Calu3 (cell line): ENCODE measurements around the gene RPL38. TPM values are rescaled to one million over a fixed set of nuclear protein-coding genes. Genes with fewer than 3 reads are reported as not detected.

Experiments
- BruUV-seq: library from RNA; stranded (reverse); fragments of 400-500 nt; replicated peaks from 2 replicates; lab custom pipeline; 2021; lab: Mats Ljungman, UMichigan
- CTCF ChIA-PET: fragments of 300-600 bp; sonication (Branson Sonifier 250); formaldehyde crosslinking; loops from one replicate; lab custom pipeline; 2022; ENCODE audit warnings: antibody characterized with exemption; lab: Charles Lee
- DNase-seq: peaks from one replicate; pipeline ENCODE4 v3.0.0; 2022
- H3K27ac Mint-ChIP-seq: one replicate; pipeline ENCODE4 v1.8.0; 2022; ENCODE audit warnings: mixed read lengths; ENCODE audit not compliant: unreplicated experiment
- H3K27me3 Mint-ChIP-seq: one replicate; pipeline ENCODE4 v1.8.0; 2022; ENCODE audit warnings: mixed read lengths; ENCODE audit not compliant: unreplicated experiment
- H3K36me3 Mint-ChIP-seq: one replicate; pipeline ENCODE4 v1.8.0; 2022; ENCODE audit warnings: mild to moderate bottlenecking, moderate library complexity, mixed read lengths; ENCODE audit not compliant: insufficient read depth, unreplicated experiment
- H3K4me1 Mint-ChIP-seq: one replicate; pipeline ENCODE4 v1.8.0; 2022; ENCODE audit warnings: mild to moderate bottlenecking, low read depth, mixed read lengths; ENCODE audit not compliant: unreplicated experiment
- H3K4me3 Mint-ChIP-seq: one replicate; pipeline ENCODE4 v1.8.0; 2022; ENCODE audit warnings: mild to moderate bottlenecking, low read depth, moderate library complexity, mixed read lengths; ENCODE audit not compliant: unreplicated experiment
- H3K9me3 Mint-ChIP-seq: one replicate; pipeline ENCODE4 v1.8.0; 2022; ENCODE audit warnings: low read depth, mixed read lengths; ENCODE audit not compliant: unreplicated experiment
- intact Hi-C: fragments of 100-400 bp; cut with micrococcal nuclease; formaldehyde crosslinking; loops from one replicate; pipeline ENCODE4 v1.10.0; 2022; ENCODE audit not compliant: unreplicated experiment
- total RNA-seq: library from RNA; stranded (reverse); gene quantifications from 2 replicates; pipeline ENCODE4 v1.2.3, GENCODE V29; 2022
- TF ChIP-seq, protein P1 (sequence below): fragments of 200-600 bp; IDR thresholded peaks from one replicate; pipeline ENCODE4 v1.8.0; 2022; ENCODE audit warnings: antibody characterized with exemption; ENCODE audit not compliant: unreplicated experiment

The RPL38 gene
- total RNA-seq, 1 experiment from 2014 or later, result 725 TPM

DNA sequence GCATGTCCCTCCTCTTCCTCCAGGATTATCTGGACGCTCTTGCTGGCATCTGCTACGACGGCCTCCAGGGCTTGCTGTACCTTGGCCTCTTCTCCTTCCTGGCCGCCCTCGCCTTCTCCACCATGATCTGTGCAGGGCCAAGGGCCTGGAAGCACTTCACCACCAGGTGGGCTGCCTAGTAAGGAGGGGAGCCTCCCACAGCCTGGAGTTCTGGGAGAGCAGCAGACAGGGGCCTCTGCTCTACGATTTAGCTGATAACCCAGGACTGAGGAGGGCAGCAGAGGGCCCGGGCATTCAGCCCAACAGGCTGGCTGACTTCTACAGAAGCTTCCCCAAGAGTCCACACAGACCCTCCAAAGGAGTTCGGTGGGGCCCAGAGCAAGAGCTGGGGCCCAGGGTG is 48.7 kb downstream of the RPL38 start:
- Mint-ChIP-seq H3K4me3 (no peak overlapping the region), H3K9me3 (no peaks in the 10 kb centered on the region), H3K36me3 (no peaks in the 10 kb centered on the region), H3K4me1 (no peaks in the 10 kb centered on the region), H3K27ac (no peak overlapping the region), H3K27me3 (peaks cover 67% of the 10 kb centered on the region)
- no peak for DNase-seq
- BruUV-seq, result no TSS peak
- TF ChIP-seq, protein P1, sequence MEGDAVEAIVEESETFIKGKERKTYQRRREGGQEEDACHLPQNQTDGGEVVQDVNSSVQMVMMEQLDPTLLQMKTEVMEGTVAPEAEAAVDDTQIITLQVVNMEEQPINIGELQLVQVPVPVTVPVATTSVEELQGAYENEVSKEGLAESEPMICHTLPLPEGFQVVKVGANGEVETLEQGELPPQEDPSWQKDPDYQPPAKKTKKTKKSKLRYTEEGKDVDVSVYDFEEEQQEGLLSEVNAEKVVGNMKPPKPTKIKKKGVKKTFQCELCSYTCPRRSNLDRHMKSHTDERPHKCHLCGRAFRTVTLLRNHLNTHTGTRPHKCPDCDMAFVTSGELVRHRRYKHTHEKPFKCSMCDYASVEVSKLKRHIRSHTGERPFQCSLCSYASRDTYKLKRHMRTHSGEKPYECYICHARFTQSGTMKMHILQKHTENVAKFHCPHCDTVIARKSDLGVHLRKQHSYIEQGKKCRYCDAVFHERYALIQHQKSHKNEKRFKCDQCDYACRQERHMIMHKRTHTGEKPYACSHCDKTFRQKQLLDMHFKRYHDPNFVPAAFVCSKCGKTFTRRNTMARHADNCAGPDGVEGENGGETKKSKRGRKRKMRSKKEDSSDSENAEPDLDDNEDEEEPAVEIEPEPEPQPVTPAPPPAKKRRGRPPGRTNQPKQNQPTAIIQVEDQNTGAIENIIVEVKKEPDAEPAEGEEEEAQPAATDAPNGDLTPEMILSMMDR, result no peak
- intact Hi-C loops, result no loop called here
- CTCF ChIA-PET, result interaction anchor here (0.6 kb wide), 1 partner anchor 102 kb away, joined by 7 read pairs; no protein-coding TSS in a partner anchor

DNA sequence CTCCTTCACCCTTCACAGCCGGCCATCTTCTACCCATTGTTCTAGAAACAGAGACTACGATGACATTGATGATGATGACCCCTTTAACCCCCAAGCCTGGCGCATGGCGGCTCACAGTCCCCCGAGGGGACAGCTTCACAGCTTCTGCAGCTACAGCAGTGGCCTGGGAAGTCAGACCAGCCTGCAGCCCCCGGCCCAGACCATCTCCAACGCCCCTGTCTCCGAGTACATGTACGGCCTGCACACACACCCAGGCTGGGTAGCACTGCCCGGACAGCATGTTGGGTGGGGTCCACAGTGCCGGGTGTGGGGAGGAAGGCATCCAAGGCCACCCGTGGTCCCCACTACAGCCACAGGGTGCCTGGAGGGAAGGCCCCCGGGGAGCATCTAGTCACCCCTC is 49.6 kb downstream of the RPL38 start:
- peaks cover 68% of the 10 kb centered on the region for H3K27me3 Mint-ChIP-seq
- BruUV-seq, result no TSS peak
- intact Hi-C loops, result no loop called here

DNA sequence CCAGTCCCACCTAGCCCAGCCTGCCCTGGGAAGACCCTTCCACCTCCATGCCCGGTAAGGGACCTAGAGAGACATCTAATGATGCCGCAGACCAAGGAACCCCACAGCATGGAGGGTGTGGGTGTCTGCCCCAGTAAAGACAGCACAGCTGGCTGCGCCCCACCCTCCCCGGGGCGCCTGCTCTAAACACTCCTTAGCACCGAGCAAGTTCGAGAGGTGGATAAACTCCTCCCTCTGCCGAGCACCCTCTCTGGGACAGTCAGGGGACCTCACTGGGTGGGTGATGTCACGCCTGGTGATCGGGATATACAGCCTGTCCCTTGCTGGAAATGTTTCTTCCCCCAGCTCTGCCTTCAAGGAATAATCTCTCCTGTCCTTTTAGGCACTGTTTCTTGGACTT is 53.8 kb downstream of the RPL38 start:
- no TSS peak for BruUV-seq
- Mint-ChIP-seq H3K4me1 (no peaks in the 10 kb centered on the region), H3K27me3 (peaks cover 68% of the 10 kb centered on the region), H3K36me3 (no peaks in the 10 kb centered on the region), H3K4me3 (no peak overlapping the region), H3K9me3 (no peaks in the 10 kb centered on the region), H3K27ac (no peak overlapping the region)
- DNase-seq, result no peak
- intact Hi-C loops, result no loop called here
- TF ChIP-seq, protein P1, result no peak
- CTCF ChIA-PET, result no interaction called here

More for the DNA sequence above, 49.6 kb downstream of the RPL38 start:
- Mint-ChIP-seq H3K4me1 (no peaks in the 10 kb centered on the region), H3K9me3 (no peaks in the 10 kb centered on the region), H3K27ac (no peak overlapping the region), H3K4me3 (no peak overlapping the region), H3K36me3 (no peaks in the 10 kb centered on the region)
- no peak for DNase-seq
- TF ChIP-seq, protein P1, result no peak
- CTCF ChIA-PET, result no interaction called here

DNA sequence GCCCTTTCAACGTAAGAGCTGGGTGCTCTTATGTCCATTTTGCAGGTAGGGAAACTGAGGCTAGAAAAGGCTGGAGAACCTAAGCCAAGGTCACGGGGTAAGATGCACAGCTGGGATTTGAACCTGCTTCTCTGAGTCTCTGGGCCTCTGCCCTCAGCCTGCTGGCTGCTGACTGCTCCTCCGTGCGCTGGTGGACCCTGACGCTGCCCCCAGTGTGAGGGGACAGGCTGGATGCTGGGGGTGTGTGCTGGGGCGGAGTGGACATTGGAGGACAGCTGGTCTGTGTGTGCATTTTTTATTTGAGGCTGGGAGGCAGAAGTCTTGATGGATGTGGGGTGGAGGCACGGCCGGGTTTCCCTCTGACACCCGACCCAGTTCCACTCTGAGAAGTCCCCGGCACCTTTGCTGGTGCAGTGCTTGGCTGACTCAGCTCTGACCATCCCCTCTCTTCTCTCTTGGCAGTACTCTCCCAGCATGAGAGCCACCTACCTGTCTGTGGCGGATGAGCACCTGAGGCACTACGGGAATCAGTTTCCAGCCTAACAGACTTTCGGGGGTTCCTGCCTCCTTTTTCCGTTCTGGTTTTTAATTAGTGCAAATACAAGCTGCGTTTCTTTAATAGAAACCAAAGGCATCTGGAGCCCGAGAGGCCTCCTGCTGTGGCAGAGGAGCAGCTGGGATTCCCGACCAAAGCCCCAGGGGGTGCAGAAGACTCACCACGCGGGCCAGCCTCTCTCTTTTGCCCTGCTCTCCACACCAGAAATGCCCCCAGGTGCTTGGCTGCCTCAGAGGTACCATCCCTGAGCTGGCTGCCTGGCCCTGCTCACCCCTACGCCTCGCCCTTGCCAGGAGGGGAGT is 56.4 kb downstream of the RPL38 start:
- H3K27ac Mint-ChIP-seq, result no peak overlapping the region
- no peak overlapping the region for H3K4me3 Mint-ChIP-seq
- no TSS peak for BruUV-seq
- DNase-seq, result no peak
- H3K36me3 Mint-ChIP-seq, result no peaks in the 10 kb centered on the region
- H3K9me3 Mint-ChIP-seq, result no peaks in the 10 kb centered on the region
- H3K4me1 Mint-ChIP-seq, result no peaks in the 10 kb centered on the region
- TF ChIP-seq, protein P1, result no peak
- H3K27me3 Mint-ChIP-seq, result peaks cover 68% of the 10 kb centered on the region
- intact Hi-C loops, result no loop called here
- CTCF ChIA-PET, result interaction anchor here (0.6 kb wide), 1 partner anchor 131 kb away, joined by 4 read pairs; no protein-coding TSS in a partner anchor

Other genes starting within 250 kb of the RPL38 start
- gene TTYH2, start 9.9 kb downstream of the RPL38 start, total RNA-seq, result 0.28 and 0.81 TPM in 2 replicates
- not detected in 2 replicates for gene DNAI2, start 70.6 kb downstream of the RPL38 start, total RNA-seq
- not detected in 2 replicates for gene KIF19, start 122.5 kb downstream of the RPL38 start, total RNA-seq
- not detected in 2 replicates for gene BTBD17, start 158.2 kb downstream of the RPL38 start, total RNA-seq
- gene GPR142, start 163.8 kb downstream of the RPL38 start, total RNA-seq, result not detected in 2 replicates
- 37.3 and 48.7 TPM in 2 replicates for gene GPRC5C, start 228.4 kb downstream of the RPL38 start, total RNA-seq